IMR-90 (cell line): Measurements from ENCODE around the gene SYNPR. TPM values are rescaled to one million over a fixed set of nuclear protein-coding genes. Genes with fewer than 3 reads are reported as not detected.

Experiments used
- ATAC-seq: fragments of 200-7000 bp; cut with Tn5 transposase; 2 replicates; pipeline ENCODE4 v1.9.1; 2020; ENCODE audit warnings: low read depth, mild to moderate bottlenecking, moderate library complexity
- BruUV-seq: library from RNA; stranded (reverse); fragments of 400-500 nt; replicated peaks from 2 replicates; lab custom pipeline; 2021; lab: Mats Ljungman, UMichigan
- CTCF ChIA-PET: fragments of 300-600 bp; formaldehyde crosslinking; extraction: SDS; loops from one replicate; lab custom pipeline; 2021; ENCODE audit warnings: antibody characterized with exemption; lab: Yijun Ruan, JAX
- POLR2A ChIA-PET: fragments of 300-600 bp; sonication (Branson Sonifier 250); formaldehyde crosslinking; loops from one replicate; lab custom pipeline; 2022; ENCODE audit warnings: antibody characterized with exemption; ENCODE audit not compliant: unreplicated experiment; lab: Charles Lee
- DNase-seq: peaks from one replicate; pipeline ENCODE4 v3.0.0; 2013
- H2AFZ ChIP-seq: replicated peaks from 2 replicates; pipeline ENCODE3; 2013; ENCODE audit warnings: low read length, mild to moderate bottlenecking; ENCODE audit not compliant: poor library complexity
- H2AK5ac ChIP-seq: 2 replicates; pipeline ENCODE4 v1.6.1; 2013; ENCODE audit warnings: low read depth, low read length, inconsistent platforms
- H2AK9ac ChIP-seq: replicated peaks from 2 replicates; pipeline ENCODE3; 2013; ENCODE audit warnings: mild to moderate bottlenecking, low read depth, low read length, moderate library complexity; ENCODE audit not compliant: poor library complexity
- H2BK120ac ChIP-seq: 2 replicates; pipeline ENCODE4 v1.6.1; 2013; ENCODE audit warnings: low read depth, low read length, inconsistent platforms
- H2BK15ac ChIP-seq: 3 replicates; pipeline ENCODE4 v1.6.1; 2013; ENCODE audit warnings: low read depth, low read length, inconsistent platforms
- H2BK20ac ChIP-seq: 2 replicates; pipeline ENCODE4 v1.6.1; 2013; ENCODE audit warnings: low read depth, mild to moderate bottlenecking, inconsistent platforms, low read length, moderate library complexity
- H2BK5ac ChIP-seq: 2 replicates; pipeline ENCODE4 v1.6.1; 2013; ENCODE audit warnings: mild to moderate bottlenecking, low read depth, low read length, inconsistent platforms; ENCODE audit not compliant: poor library complexity, severe bottlenecking
- H3K14ac ChIP-seq: replicated peaks from 2 replicates; pipeline ENCODE4 v1.6.1; 2013; ENCODE audit warnings: low read depth, low read length, inconsistent platforms
- H3K18ac ChIP-seq: 2 replicates; pipeline ENCODE4 v1.6.1; 2013; ENCODE audit warnings: low read depth, low read length, control low read depth
- H3K23ac ChIP-seq: 2 replicates; pipeline ENCODE4 v1.6.1; 2013; ENCODE audit warnings: low read depth, low read length, inconsistent platforms
- H3K27ac ChIP-seq: 2 replicates; pipeline ENCODE4 v1.5.1; 2013; ENCODE audit warnings: mild to moderate bottlenecking, control low read depth, low read length; ENCODE audit not compliant: insufficient read depth
- H3K27me3 ChIP-seq: 2 replicates; pipeline ENCODE4 v1.6.1; 2013; ENCODE audit warnings: low read length; ENCODE audit not compliant: control insufficient read depth, insufficient read depth
- H3K36me3 ChIP-seq: 2 replicates; pipeline ENCODE4 v1.6.1; 2013; ENCODE audit warnings: low read length, mixed read lengths; ENCODE audit not compliant: control insufficient read depth, insufficient read depth
- H3K4ac ChIP-seq: 2 replicates; pipeline ENCODE4 v1.6.1; 2013; ENCODE audit warnings: low read depth, low read length, inconsistent platforms
- H3K4me1 ChIP-seq: 2 replicates; pipeline ENCODE4 v1.6.1; 2013; ENCODE audit warnings: low read length, mixed read lengths; ENCODE audit not compliant: control insufficient read depth, insufficient read depth
- H3K4me2 ChIP-seq: 2 replicates; pipeline ENCODE4 v1.6.1; 2013; ENCODE audit warnings: low read depth, mild to moderate bottlenecking, control low read depth, low read length, moderate library complexity
- H3K4me3 ChIP-seq: 2 replicates; pipeline ENCODE4 v1.5.1; 2013; ENCODE audit warnings: low read depth, mild to moderate bottlenecking, control low read depth, low read length, moderate library complexity; ENCODE audit not compliant: insufficient read depth
- H3K56ac ChIP-seq: 2 replicates; pipeline ENCODE4 v1.6.1; 2013; ENCODE audit warnings: low read length, inconsistent platforms; ENCODE audit not compliant: insufficient read depth; ENCODE audit errors: extremely low read depth
- H3K79me1 ChIP-seq, 2 experiments: 2 replicates each; pipeline ENCODE4 v1.6.1; 2013; ENCODE audit warnings: low read length in 2 of 2, inconsistent platforms in 1 of 2, low read depth in 1 of 2
- H3K9ac ChIP-seq: 2 replicates; pipeline ENCODE4 v1.6.1; 2013; ENCODE audit warnings: low read depth, low read length, control low read depth
- H3K9me1 ChIP-seq: 2 replicates; pipeline ENCODE4 v1.6.1; 2013; ENCODE audit warnings: low read length, inconsistent platforms; ENCODE audit not compliant: insufficient read depth
- H3K9me3 ChIP-seq: 2 replicates; pipeline ENCODE4 v1.6.1; 2013; ENCODE audit warnings: low read length; ENCODE audit not compliant: control insufficient read depth, insufficient read depth
- H4K20me1 ChIP-seq: 2 replicates; pipeline ENCODE4 v1.6.1; 2013; ENCODE audit warnings: low read length, inconsistent platforms; ENCODE audit not compliant: insufficient read depth
- H4K5ac ChIP-seq: 2 replicates; pipeline ENCODE4 v1.6.1; 2013; ENCODE audit warnings: mild to moderate bottlenecking, low read depth, low read length, control low read depth
- H4K8ac ChIP-seq, 2 experiments: 2 replicates each; pipeline ENCODE4 v1.6.1; 2013; ENCODE audit warnings: low read depth in 2 of 2, low read length in 2 of 2, control low read depth in 1 of 2, inconsistent platforms in 1 of 2
- H4K91ac ChIP-seq: 2 replicates; pipeline ENCODE4 v1.6.1; 2013; ENCODE audit warnings: low read depth, low read length, inconsistent platforms; ENCODE audit not compliant: insufficient read depth
- MAFK ChIP-seq: IDR thresholded peaks from 2 replicates; pipeline ENCODE4 v1.6.1; 2012; ENCODE audit warnings: low read depth, low read length, improper control_type of control experiment
- NFE2L2 ChIP-seq: fragments of 150-350 bp; IDR thresholded peaks from 2 replicates; pipeline ENCODE4 v1.6.1; 2016; ENCODE audit warnings: low read depth, mild to moderate bottlenecking, low read length
- WGBS, 2 experiments: methylation state at CpG; one replicate each; pipeline versions ENCODE4 v1.1.5 to v1.1.7; 2013; ENCODE audit warnings: missing lambda C conversion rate in 2 of 2; ENCODE audit not compliant: insufficient read length in 1 of 2; ENCODE audit errors: extremely low coverage in 2 of 2; 5-methylcytosine and 5-hydroxymethylcytosine counted together
- dilution Hi-C: fragments of 300-500 bp; cut with HindIII; formaldehyde crosslinking; loops from one replicate; pipeline ENCODE4 v1.14.3; 2018; ENCODE audit warnings: low sequenced_read_pairs; ENCODE audit not compliant: unreplicated experiment
- in situ Hi-C: fragments of 300-500 bp; cut with MboI; formaldehyde crosslinking; loops from 3 replicates; pipeline ENCODE4 v1.14.3; 2019; ENCODE audit warnings: low sequenced_read_pairs, inconsistent platforms, mixed read lengths
- intact Hi-C: fragments of 100-400 bp; cut with micrococcal nuclease; formaldehyde crosslinking; loops from 2 replicates; pipeline ENCODE4 v1.10.0; 2022
- polyA plus RNA-seq, 3 experiments: library from polyadenylated mRNA; depleted of rRNA; stranded (reverse); fragments of >200 nt; gene quantifications; 2 replicates each; pipeline ENCODE4 v1.2.3, GENCODE V29; 2012; ENCODE audit warnings: low replicate concordance in 1 of 3
- total RNA-seq: library from RNA; depleted of rRNA; stranded (reverse); fragments of >200 nt; gene quantifications from 2 replicates; pipeline ENCODE4 v1.2.3, GENCODE V29; 2012

SYNPR gene
- total and polyA plus RNA-seq, 2 of the 4 experiments (the other 2 are of a cell fraction) = not detected

- no peak overlapping the region for H2AK9ac ChIP-seq
- dilution Hi-C loops (no loop called here), in situ Hi-C loops (no loop called here), intact Hi-C loops (no loop called here)
- POLR2A ChIA-PET = no interaction called here
- no CpG with 5 or more reads among the region's 2 CpGs for WGBS, 2 experiments
- H4K8ac ChIP-seq = no peak overlapping the region
- no peak overlapping the region for H3K14ac ChIP-seq
- H3K18ac ChIP-seq = no peak overlapping the region
- no peak overlapping the region for H2BK5ac ChIP-seq
- no peaks in the 10 kb centered on the region for H3K79me1 ChIP-seq
- no peaks in the 10 kb centered on the region for H3K27me3 ChIP-seq
- H2AK5ac ChIP-seq = no peak overlapping the region
- no peak for TF ChIP-seq NFE2L2
- TF ChIP-seq MAFK = peak; percentile 71
- no peak overlapping the region for H2BK20ac ChIP-seq
- no peak overlapping the region for H4K5ac ChIP-seq
- no peak overlapping the region for H2BK120ac ChIP-seq
- H4K20me1 ChIP-seq = no peaks in the 10 kb centered on the region
- no peak overlapping the region for H3K23ac ChIP-seq
- H3K4ac ChIP-seq = no peak overlapping the region
- DNase-seq (no peak), ATAC-seq (no peak)
- CTCF ChIA-PET = no interaction called here
- H3K9ac ChIP-seq = no peak overlapping the region
- no peaks in the 10 kb centered on the region for H3K9me1 ChIP-seq
- no peak overlapping the region for H2BK15ac ChIP-seq
- H3K56ac ChIP-seq = no peak overlapping the region
- H3K4me1 ChIP-seq = no peaks in the 10 kb centered on the region
- H3K36me3 ChIP-seq = no peaks in the 10 kb centered on the region
- H3K4me3 ChIP-seq = no peak overlapping the region
- H4K91ac ChIP-seq = no peak overlapping the region
- no peak overlapping the region for H3K4me2 ChIP-seq
- no TSS peak for BruUV-seq
- no peak overlapping the region for H2AFZ ChIP-seq
- H3K27ac ChIP-seq = no peak overlapping the region
- H3K9me3 ChIP-seq = no peaks in the 10 kb centered on the region
Observed at GRCh38 chr3:63437858-63438257, 159.8 kb downstream of the SYNPR start.
